ENCODE results near the gene CEP112. TPM values are rescaled to one million over a fixed set of nuclear protein-coding genes. Genes with fewer than 3 reads are reported as not detected.

The CEP112 gene
- total and polyA plus RNA-seq, 2 of the 13 experiments (the other 11 are each of a cell fraction or from before 2014, with no cell fraction given), result 1.2 to 3.4 TPM

DNA sequence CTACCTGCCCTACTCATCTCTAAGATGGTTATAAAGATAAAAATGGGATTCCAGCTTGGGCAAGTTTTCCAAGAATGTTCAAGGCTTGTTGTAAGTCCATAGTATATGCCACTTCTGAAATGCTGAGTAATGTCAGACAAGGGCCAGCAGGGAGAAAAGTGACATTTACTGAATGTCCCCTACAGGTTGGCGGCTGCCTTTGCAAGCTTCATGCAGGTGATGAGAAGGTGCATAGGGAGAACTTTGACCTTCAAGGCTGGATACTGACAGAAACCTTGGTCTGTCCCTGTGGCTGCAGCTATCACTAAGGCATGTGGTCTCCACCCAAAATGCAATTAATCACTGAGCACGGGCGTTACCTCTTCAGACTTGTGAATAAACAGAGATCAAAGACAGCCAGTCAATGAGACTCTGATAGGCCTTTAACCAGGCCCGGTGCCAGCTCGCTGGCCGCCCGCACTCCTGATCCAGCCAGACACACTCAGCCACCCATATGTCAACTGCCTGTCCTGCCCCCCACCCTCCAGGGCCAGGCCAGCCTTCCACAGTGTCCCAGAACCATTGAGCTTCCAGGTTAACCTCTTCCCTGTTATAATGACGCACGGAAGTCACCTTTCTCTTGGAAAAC is 603.6 kb downstream of the CEP112 start (continued):
- TF ChIP-seq, protein P1, sequence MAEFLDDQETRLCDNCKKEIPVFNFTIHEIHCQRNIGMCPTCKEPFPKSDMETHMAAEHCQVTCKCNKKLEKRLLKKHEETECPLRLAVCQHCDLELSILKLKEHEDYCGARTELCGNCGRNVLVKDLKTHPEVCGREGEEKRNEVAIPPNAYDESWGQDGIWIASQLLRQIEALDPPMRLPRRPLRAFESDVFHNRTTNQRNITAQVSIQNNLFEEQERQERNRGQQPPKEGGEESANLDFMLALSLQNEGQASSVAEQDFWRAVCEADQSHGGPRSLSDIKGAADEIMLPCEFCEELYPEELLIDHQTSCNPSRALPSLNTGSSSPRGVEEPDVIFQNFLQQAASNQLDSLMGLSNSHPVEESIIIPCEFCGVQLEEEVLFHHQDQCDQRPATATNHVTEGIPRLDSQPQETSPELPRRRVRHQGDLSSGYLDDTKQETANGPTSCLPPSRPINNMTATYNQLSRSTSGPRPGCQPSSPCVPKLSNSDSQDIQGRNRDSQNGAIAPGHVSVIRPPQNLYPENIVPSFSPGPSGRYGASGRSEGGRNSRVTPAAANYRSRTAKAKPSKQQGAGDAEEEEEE (CRISPR knock-in tag; IDR thresholded peaks at IDR 0.05; ENCODE audit: borderline replicate concordance), result no peak
- TF ChIP-seq, protein P2, sequence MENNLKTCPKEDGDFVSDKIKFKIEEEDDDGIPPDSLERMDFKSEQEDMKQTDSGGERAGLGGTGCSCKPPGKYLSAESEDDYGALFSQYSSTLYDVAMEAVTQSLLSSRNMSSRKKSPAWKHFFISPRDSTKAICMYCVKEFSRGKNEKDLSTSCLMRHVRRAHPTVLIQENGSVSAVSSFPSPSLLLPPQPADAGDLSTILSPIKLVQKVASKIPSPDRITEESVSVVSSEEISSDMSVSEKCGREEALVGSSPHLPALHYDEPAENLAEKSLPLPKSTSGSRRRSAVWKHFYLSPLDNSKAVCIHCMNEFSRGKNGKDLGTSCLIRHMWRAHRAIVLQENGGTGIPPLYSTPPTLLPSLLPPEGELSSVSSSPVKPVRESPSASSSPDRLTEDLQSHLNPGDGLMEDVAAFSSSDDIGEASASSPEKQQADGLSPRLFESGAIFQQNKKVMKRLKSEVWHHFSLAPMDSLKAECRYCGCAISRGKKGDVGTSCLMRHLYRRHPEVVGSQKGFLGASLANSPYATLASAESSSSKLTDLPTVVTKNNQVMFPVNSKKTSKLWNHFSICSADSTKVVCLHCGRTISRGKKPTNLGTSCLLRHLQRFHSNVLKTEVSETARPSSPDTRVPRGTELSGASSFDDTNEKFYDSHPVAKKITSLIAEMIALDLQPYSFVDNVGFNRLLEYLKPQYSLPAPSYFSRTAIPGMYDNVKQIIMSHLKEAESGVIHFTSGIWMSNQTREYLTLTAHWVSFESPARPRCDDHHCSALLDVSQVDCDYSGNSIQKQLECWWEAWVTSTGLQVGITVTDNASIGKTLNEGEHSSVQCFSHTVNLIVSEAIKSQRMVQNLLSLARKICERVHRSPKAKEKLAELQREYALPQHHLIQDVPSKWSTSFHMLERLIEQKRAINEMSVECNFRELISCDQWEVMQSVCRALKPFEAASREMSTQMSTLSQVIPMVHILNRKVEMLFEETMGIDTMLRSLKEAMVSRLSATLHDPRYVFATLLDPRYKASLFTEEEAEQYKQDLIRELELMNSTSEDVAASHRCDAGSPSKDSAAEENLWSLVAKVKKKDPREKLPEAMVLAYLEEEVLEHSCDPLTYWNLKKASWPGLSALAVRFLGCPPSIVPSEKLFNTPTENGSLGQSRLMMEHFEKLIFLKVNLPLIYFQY (CRISPR knock-in tag; IDR thresholded peaks at IDR 0.05; ENCODE audit: borderline replicate concordance), result no peak
- TF ChIP-seq PHF21A (CRISPR knock-in tag; IDR thresholded peaks at IDR 0.05) (no peak), NR3C1 (CRISPR knock-in tag; IDR thresholded peaks at IDR 0.05) (no peak), CEBPB (IDR thresholded peaks at IDR 0.05; ENCODE audit: borderline replicate concordance, low read depth, low read length) (no peak), TCF12 (IDR thresholded peaks at IDR 0.05) (no peak), TCF12 (CRISPR knock-in tag; IDR thresholded peaks at IDR 0.05) (0 out of 2 replicates have a peak, but pooled peaks have one; percentile 43), TAF15 (IDR thresholded peaks at IDR 0.05; ENCODE audit: low read depth, low read length, poor library complexity, severe bottlenecking) (no peak), ZEB1 (IDR thresholded peaks at IDR 0.05; ENCODE audit: insufficient replicate concordance, low read depth) (peak; percentile 86), PPARG (CRISPR knock-in tag; conservative IDR thresholded peaks at IDR 0.05) (0 out of 2 replicates have a peak, but pooled peaks have one; percentile 59), STAG1 (CRISPR knock-in tag; IDR thresholded peaks at IDR 0.05) (peak; percentile 37), PHB2 (IDR thresholded peaks at IDR 0.05; ENCODE audit: partially characterized antibody) (no peak), KDM4B (CRISPR knock-in tag; IDR thresholded peaks at IDR 0.05) (no peak), NFIC (IDR thresholded peaks at IDR 0.05; ENCODE audit: low read length) (peak; percentile 49; the same call in 1 of the 2 replicates), ESRRA (CRISPR knock-in tag; IDR thresholded peaks at IDR 0.05; ENCODE audit: low read depth) (peak; percentile 26; the same call in 1 of the 2 replicates), RBAK (CRISPR knock-in tag; IDR thresholded peaks at IDR 0.05) (no peak), ZMYM3 (CRISPR knock-in tag; IDR thresholded peaks at IDR 0.05) (no peak)
- TF ChIP-seq, protein P3, sequence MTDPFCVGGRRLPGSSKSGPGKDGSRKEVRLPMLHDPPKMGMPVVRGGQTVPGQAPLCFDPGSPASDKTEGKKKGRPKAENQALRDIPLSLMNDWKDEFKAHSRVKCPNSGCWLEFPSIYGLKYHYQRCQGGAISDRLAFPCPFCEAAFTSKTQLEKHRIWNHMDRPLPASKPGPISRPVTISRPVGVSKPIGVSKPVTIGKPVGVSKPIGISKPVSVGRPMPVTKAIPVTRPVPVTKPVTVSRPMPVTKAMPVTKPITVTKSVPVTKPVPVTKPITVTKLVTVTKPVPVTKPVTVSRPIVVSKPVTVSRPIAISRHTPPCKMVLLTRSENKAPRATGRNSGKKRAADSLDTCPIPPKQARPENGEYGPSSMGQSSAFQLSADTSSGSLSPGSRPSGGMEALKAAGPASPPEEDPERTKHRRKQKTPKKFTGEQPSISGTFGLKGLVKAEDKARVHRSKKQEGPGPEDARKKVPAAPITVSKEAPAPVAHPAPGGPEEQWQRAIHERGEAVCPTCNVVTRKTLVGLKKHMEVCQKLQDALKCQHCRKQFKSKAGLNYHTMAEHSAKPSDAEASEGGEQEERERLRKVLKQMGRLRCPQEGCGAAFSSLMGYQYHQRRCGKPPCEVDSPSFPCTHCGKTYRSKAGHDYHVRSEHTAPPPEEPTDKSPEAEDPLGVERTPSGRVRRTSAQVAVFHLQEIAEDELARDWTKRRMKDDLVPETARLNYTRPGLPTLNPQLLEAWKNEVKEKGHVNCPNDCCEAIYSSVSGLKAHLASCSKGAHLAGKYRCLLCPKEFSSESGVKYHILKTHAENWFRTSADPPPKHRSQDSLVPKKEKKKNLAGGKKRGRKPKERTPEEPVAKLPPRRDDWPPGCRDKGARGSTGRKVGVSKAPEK (CRISPR knock-in tag; IDR thresholded peaks at IDR 0.05; ENCODE audit: borderline replicate concordance), result no peak

Data from HepG2 (cell line).